GM19438 (cell line): ENCODE results near the gene CCNF.
"Not testable (repeated sequence)": the region's sequence is repeated elsewhere in the genome, so short reads cannot be mapped to it uniquely, and the experiment has no call there.

ENCODE experiments used
- ATAC-seq: cut with Tn5 transposase; IDR thresholded peaks from one replicate; pipeline ENCODE4 v1.9.1; 2021; ENCODE audit warnings: low read depth; ENCODE audit not compliant: unreplicated experiment

The CCNF gene

GRCh38 chr16:2470234-2470601, 41.0 kb downstream of the CCNF start:
- no peak for ATAC-seq

- ATAC-seq, result no peak
Observed at GRCh38 chr16:2470603-2471015, 41.4 kb downstream of the CCNF start.

- no peak for ATAC-seq
Observed at GRCh38 chr16:2471016-2471652, 41.9 kb downstream of the CCNF start, which contains the start of gene NTN3. NTN3 (plus strand) TSS chr16:2471297; CDS start chr16:2471702, 405 bp downstream.

- ATAC-seq, result no peak
Observed at GRCh38 chr16:2471653-2472487, 42.6 kb downstream of the CCNF start.

GRCh38 chr16:2472488-2472864, 43.2 kb downstream of the CCNF start:
- no peak for ATAC-seq

GRCh38 chr16:2472885-2473445, 43.7 kb downstream of the CCNF start:
- ATAC-seq, result no peak

- ATAC-seq, result no peak
Observed at GRCh38 chr16:2473446-2473926, 44.2 kb downstream of the CCNF start.

- ATAC-seq, result no peak
Observed at GRCh38 chr16:2473999-2474876, 45.0 kb downstream of the CCNF start.

GRCh38 chr16:2474877-2475412, 45.7 kb downstream of the CCNF start, which contains the start of gene TBC1D24:
TBC1D24 (plus strand) TSS chr16:2475127; CDS start chr16:2496149, 21,022 bp downstream.
- ATAC-seq, result no peak

- ATAC-seq, result no peak
Observed at GRCh38 chr16:2475413-2476344, 46.4 kb downstream of the CCNF start.

- no peak for ATAC-seq
Observed at GRCh38 chr16:2476345-2476720, 47.1 kb downstream of the CCNF start.

- no peak for ATAC-seq
Observed at GRCh38 chr16:2476741-2477140, 47.5 kb downstream of the CCNF start.

- ATAC-seq, result no peak
Observed at GRCh38 chr16:2477327-2477726, 48.1 kb downstream of the CCNF start.

- ATAC-seq, result no peak
Observed at GRCh38 chr16:2478279-2478678, 49.0 kb downstream of the CCNF start.

GRCh38 chr16:2479996-2480395, 50.7 kb downstream of the CCNF start:
- not testable (repeated sequence) for ATAC-seq

GRCh38 chr16:2480948-2481347, 51.7 kb downstream of the CCNF start:
- ATAC-seq, result no peak

GRCh38 chr16:2481676-2482075, 52.4 kb downstream of the CCNF start:
- no peak for ATAC-seq

GRCh38 chr16:2482249-2482648, 53.0 kb downstream of the CCNF start:
- no peak for ATAC-seq
